ENCODE data around the gene UST.

UST gene

DNA sequence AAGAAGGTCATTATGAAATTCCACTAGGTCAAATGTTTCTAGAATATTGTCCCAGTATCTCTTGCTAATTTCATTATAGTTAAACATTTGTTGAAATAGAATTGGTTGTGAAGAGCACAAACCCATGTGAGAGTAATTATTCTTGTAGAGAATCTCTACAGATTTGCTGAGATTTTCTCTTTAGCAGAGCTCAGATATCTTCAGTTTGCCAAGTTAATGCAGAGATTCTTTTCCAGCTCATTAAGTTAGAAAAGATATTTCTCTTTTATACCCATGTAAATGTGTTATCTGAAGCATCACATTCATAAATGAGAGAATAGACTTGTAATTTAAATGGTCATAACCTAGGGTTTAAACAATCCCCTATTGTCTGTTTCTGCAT lies 338.7 kb downstream of the UST start:
- H3K4me3 Mint-ChIP-seq, result no peak overlapping the region
- no peaks in the 10 kb centered on the region for H3K36me3 Mint-ChIP-seq (ENCODE audit: low read depth)
- H3K27me3 Mint-ChIP-seq (ENCODE audit: low read depth, poor library complexity), result peaks cover 12% of the 10 kb centered on the region
- H3K4me1 Mint-ChIP-seq, result peaks cover 6% of the 10 kb centered on the region
- no peak overlapping the region for H3K27ac Mint-ChIP-seq
- TF ChIP-seq, protein P1, sequence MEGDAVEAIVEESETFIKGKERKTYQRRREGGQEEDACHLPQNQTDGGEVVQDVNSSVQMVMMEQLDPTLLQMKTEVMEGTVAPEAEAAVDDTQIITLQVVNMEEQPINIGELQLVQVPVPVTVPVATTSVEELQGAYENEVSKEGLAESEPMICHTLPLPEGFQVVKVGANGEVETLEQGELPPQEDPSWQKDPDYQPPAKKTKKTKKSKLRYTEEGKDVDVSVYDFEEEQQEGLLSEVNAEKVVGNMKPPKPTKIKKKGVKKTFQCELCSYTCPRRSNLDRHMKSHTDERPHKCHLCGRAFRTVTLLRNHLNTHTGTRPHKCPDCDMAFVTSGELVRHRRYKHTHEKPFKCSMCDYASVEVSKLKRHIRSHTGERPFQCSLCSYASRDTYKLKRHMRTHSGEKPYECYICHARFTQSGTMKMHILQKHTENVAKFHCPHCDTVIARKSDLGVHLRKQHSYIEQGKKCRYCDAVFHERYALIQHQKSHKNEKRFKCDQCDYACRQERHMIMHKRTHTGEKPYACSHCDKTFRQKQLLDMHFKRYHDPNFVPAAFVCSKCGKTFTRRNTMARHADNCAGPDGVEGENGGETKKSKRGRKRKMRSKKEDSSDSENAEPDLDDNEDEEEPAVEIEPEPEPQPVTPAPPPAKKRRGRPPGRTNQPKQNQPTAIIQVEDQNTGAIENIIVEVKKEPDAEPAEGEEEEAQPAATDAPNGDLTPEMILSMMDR (IDR thresholded peaks at IDR 0.05), result no peak
- no peaks in the 10 kb centered on the region for H3K9me3 Mint-ChIP-seq
- DNase-seq, result no peak

DNA sequence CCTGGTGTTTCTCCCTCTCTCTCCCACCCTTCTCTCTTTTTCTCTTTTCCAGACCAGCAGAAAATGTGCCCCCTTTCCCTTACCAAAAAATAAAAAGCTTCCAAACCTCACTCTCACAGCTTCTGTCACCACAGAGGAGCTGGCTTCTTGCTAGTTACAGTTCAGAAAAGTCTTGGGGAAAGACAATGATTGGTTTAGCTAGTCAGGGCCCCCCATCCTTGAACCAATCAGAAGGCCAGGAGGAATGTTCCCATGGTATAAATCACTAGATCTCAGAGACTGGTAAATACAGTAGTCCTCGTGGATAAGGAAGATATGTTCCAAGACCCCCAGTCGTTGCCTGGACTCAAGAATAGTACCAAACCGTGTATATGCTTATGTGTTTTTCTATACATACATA lies 339.5 kb downstream of the UST start:
- TF ChIP-seq, protein P1 (IDR thresholded peaks at IDR 0.05), result no peak
- Mint-ChIP-seq H3K4me3 (no peak overlapping the region), H3K9me3 (no peaks in the 10 kb centered on the region), H3K4me1 (no peaks in the 10 kb centered on the region), H3K36me3 (ENCODE audit: low read depth) (no peaks in the 10 kb centered on the region), H3K27ac (no peak overlapping the region), H3K27me3 (ENCODE audit: low read depth, poor library complexity) (peaks cover 12% of the 10 kb centered on the region)
- DNase-seq, result no peak

DNA sequence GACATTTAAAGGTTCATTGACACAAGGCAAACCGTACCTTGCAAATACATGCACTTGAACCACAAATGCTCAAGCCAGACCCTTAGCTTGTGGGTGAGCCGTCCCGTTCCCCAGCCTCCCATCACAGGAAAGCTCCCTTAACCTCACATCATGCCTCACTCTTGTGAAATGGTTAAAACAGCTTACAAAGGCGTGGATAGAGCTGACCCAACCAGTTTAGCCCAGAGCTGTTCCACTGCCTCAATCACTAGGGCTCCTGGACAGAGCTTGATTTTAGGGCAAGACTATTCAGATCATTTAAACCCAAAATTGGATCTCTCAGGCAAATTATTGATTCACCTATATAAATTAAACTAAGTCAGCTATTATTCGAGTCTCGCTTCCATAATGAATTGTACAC lies 341.1 kb downstream of the UST start:
- peaks cover 12% of the 10 kb centered on the region for H3K27me3 Mint-ChIP-seq (ENCODE audit: low read depth, poor library complexity)
- no peak overlapping the region for H3K27ac Mint-ChIP-seq
- H3K9me3 Mint-ChIP-seq, result no peaks in the 10 kb centered on the region
- H3K36me3 Mint-ChIP-seq (ENCODE audit: low read depth), result no peaks in the 10 kb centered on the region
- TF ChIP-seq, protein P1 (IDR thresholded peaks at IDR 0.05), result no peak
- peaks cover 9% of the 10 kb centered on the region for H3K4me1 Mint-ChIP-seq
- DNase-seq, result no peak
- no peak overlapping the region for H3K4me3 Mint-ChIP-seq

DNA sequence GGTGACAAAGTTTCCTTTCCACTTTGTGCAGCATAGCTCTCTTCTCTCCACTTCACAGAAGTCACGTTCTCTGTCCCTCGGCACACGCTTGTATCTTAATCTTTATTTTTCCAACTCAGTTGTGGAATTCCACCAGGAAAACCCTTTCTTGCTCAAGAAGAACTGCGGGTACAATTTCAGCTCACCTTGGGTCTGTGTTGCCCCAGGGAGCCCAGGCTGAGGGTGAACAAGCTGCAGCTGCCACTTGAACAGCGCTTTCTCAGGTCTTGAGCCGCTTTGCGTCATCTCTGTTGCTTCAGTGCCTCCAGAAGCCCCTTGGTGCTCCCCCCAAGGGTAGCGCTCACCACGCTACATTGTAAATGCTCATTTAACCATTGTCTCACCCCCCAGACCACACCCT lies 341.5 kb downstream of the UST start:
- peaks cover 12% of the 10 kb centered on the region for H3K27me3 Mint-ChIP-seq (ENCODE audit: low read depth, poor library complexity)
- TF ChIP-seq, protein P1 (IDR thresholded peaks at IDR 0.05), result no peak
- H3K36me3 Mint-ChIP-seq (ENCODE audit: low read depth), result no peaks in the 10 kb centered on the region
- DNase-seq, result no peak
- H3K27ac Mint-ChIP-seq, result no peak overlapping the region
- H3K4me1 Mint-ChIP-seq, result peaks cover 14% of the 10 kb centered on the region
- no peak overlapping the region for H3K4me3 Mint-ChIP-seq
- H3K9me3 Mint-ChIP-seq, result no peaks in the 10 kb centered on the region

DNA sequence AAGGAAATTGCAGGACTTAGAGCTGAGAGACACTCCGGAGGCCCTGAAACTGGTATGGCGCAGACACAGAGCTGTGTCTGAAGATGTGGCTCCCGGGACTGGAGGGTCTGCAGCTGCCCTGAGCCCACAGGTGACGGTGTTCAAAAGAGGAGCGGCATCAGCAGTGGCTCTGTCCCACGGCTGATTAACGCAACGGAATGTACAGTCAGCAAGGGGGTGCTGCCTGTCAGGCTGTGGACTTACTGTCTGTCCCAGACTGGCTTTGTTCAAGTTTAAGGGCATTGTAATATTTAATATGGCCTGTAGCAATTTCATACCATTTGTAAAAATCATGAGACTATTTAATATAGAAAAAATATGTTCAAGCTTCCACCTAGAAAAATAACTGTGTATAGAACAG lies 342.7 kb downstream of the UST start:
- TF ChIP-seq, protein P1 (IDR thresholded peaks at IDR 0.05), result no peak
- no peak overlapping the region for H3K4me3 Mint-ChIP-seq
- no peak overlapping the region for H3K27ac Mint-ChIP-seq
- H3K36me3 Mint-ChIP-seq (ENCODE audit: low read depth), result no peaks in the 10 kb centered on the region
- H3K27me3 Mint-ChIP-seq (ENCODE audit: low read depth, poor library complexity), result peaks cover 8% of the 10 kb centered on the region
- peak; percentile 11 for DNase-seq
- H3K9me3 Mint-ChIP-seq, result no peaks in the 10 kb centered on the region
- peaks cover 23% of the 10 kb centered on the region for H3K4me1 Mint-ChIP-seq

DNA sequence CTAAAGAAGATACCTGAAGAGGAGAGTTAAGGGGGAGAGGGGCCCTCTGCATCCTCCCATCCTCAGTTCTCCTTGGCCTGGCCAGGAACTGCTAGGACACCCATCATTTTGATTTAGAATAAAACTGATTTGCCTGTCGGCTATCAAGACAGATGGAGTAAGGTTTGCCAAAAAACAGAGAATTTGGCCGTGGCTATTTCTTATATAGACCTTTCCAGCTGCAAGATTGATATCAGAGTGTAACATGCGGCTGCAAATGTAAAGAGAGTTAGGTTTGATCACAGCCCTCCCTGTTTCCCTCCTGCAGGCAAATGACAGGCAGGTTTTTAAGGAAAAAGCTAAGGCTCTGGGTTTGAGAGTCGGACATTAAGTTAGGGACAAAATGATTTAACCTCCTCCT lies 344.1 kb downstream of the UST start:
- Mint-ChIP-seq H3K4me1 (peaks cover 23% of the 10 kb centered on the region), H3K4me3 (no peak overlapping the region), H3K9me3 (no peaks in the 10 kb centered on the region), H3K36me3 (ENCODE audit: low read depth) (no peaks in the 10 kb centered on the region), H3K27ac (no peak overlapping the region), H3K27me3 (ENCODE audit: low read depth, poor library complexity) (peaks cover 4% of the 10 kb centered on the region)
- DNase-seq, result no peak
- TF ChIP-seq, protein P1 (IDR thresholded peaks at IDR 0.05), result no peak

All from nephron progenitor cell (in vitro differentiated cells).